ENCODE results near the gene ANGPTL2. TPM values are rescaled to one million over a fixed set of nuclear protein-coding genes. Genes with fewer than 3 reads are reported as not detected.

ANGPTL2 gene
- total and polyA plus RNA-seq, 2 of the 4 experiments (the other 2 are of a cell fraction), result 9.5 to 25.1 TPM

DNA sequence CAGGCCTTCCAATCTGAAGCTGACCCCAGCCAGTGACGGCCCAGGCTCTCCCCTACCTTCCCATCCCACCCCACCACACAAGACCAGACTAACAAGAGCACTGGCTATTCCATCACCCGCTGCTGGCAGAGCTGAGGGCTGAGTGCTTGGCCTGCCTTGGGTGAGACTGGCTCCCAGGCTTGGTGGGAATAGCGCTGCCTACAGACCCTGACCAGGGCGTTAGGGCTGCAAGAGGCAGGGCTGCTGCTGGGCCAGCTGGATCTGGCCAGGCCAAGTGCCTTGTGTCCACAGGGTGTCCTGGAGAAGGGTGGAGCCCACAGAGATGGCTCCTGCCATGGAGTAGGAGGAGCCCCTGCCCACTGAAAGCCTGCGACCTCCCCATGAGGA, 31.6 kb upstream of the ANGPTL2 start:
- H3K4me2 ChIP-seq (ENCODE audit: low read depth, low read length), result no peak overlapping the region
- H2AK9ac ChIP-seq (replicated peaks; ENCODE audit: low read depth, low read length, poor library complexity), result no peak overlapping the region
- H3K56ac ChIP-seq (ENCODE audit: extremely low read depth, insufficient read depth, low read length), result no peak overlapping the region
- no peak overlapping the region for H4K5ac ChIP-seq (ENCODE audit: low read depth, low read length)
- H3K79me1 ChIP-seq (ENCODE audit: low read depth in 1 of 2, low read length in 2 of 2), result no peaks in the 10 kb centered on the region
- no peak overlapping the region for H3K18ac ChIP-seq (ENCODE audit: low read depth, low read length)
- no peak overlapping the region for H3K27ac ChIP-seq (ENCODE audit: insufficient read depth, low read length)
- H2AFZ ChIP-seq (replicated peaks; ENCODE audit: low read length, poor library complexity), result no peak overlapping the region
- no peak overlapping the region for H3K23ac ChIP-seq (ENCODE audit: low read depth, low read length)
- peaks cover 7% of the 10 kb centered on the region for H3K9me1 ChIP-seq (ENCODE audit: insufficient read depth, low read length)
- H3K9me3 ChIP-seq (ENCODE audit: control insufficient read depth, insufficient read depth, low read length), result no peaks in the 10 kb centered on the region
- 87% methylated on average over 3 of the region's 5 CpGs; no CpG with 5 or more reads in 1 of the 2 experiments for WGBS, 2 experiments (ENCODE audit: extremely low coverage in 2 of 2, insufficient read length in 1 of 2)
- H3K4me3 ChIP-seq (ENCODE audit: insufficient read depth, low read depth, low read length), result no peak overlapping the region
- H2BK15ac ChIP-seq (ENCODE audit: low read depth, low read length), result no peak overlapping the region
- dilution Hi-C loops (cut with HindIII; ENCODE audit: low sequenced_read_pairs, unreplicated experiment), result no loop called here
- in situ Hi-C loops (cut with MboI; ENCODE audit: low sequenced_read_pairs), result no loop called here
- H4K8ac ChIP-seq (ENCODE audit: low read depth in 2 of 2, low read length in 2 of 2), result no peak overlapping the region
- no peak overlapping the region for H4K91ac ChIP-seq (ENCODE audit: insufficient read depth, low read depth, low read length)
- no peak overlapping the region for H2AK5ac ChIP-seq (ENCODE audit: low read depth, low read length)
- no peaks in the 10 kb centered on the region for H3K27me3 ChIP-seq (ENCODE audit: control insufficient read depth, insufficient read depth, low read length)
- H3K36me3 ChIP-seq (ENCODE audit: control insufficient read depth, insufficient read depth, low read length), result no peaks in the 10 kb centered on the region
- H3K4me1 ChIP-seq (ENCODE audit: control insufficient read depth, insufficient read depth, low read length), result peaks cover 3% of the 10 kb centered on the region
- no peak overlapping the region for H2BK120ac ChIP-seq (ENCODE audit: low read depth, low read length)
- no peak overlapping the region for H3K9ac ChIP-seq (ENCODE audit: low read depth, low read length)
- BruUV-seq (replicated peaks), result no TSS peak
- H2BK5ac ChIP-seq (ENCODE audit: low read depth, low read length, poor library complexity, severe bottlenecking), result no peak overlapping the region
- ATAC-seq (ENCODE audit: low read depth) (no peak), DNase-seq (no peak)
- no peaks in the 10 kb centered on the region for H4K20me1 ChIP-seq (ENCODE audit: insufficient read depth, low read length)
- ChIA-PET POLR2A (ENCODE audit: unreplicated experiment) (no interaction called here), CTCF (no interaction called here)
- intact Hi-C loops (cut with micrococcal nuclease), result no loop called here
- TF ChIP-seq FOS (IDR thresholded peaks at IDR 0.05; ENCODE audit: low read depth, low read length) (no peak), CEBPB (IDR thresholded peaks at IDR 0.05; ENCODE audit: low read depth, low read length) (no peak), NFE2L2 (IDR thresholded peaks at IDR 0.05; ENCODE audit: low read depth, low read length) (no peak), BHLHE40 (IDR thresholded peaks at IDR 0.05; ENCODE audit: low read depth, low read length) (no peak), MAFK (IDR thresholded peaks at IDR 0.05; ENCODE audit: low read depth, low read length) (no peak), MAZ (IDR thresholded peaks at IDR 0.05; ENCODE audit: borderline replicate concordance, low read depth, low read length) (no peak), RCOR1 (IDR thresholded peaks at IDR 0.05; ENCODE audit: insufficient replicate concordance, low read length) (no peak), RFX5 (IDR thresholded peaks at IDR 0.05; ENCODE audit: low read depth, low read length) (no peak), POLR2A (IDR thresholded peaks at IDR 0.05; ENCODE audit: low read depth, low read length) (no peak), SMC3 (IDR thresholded peaks at IDR 0.05; ENCODE audit: low read depth, low read length) (no peak), RAD21 (IDR thresholded peaks at IDR 0.05; ENCODE audit: low read length) (no peak), MXI1 (IDR thresholded peaks at IDR 0.05; ENCODE audit: borderline replicate concordance, low read depth, low read length) (no peak), CHD1 (IDR thresholded peaks at IDR 0.05; ENCODE audit: low read depth, low read length) (no peak)
- TF ChIP-seq, protein P1, sequence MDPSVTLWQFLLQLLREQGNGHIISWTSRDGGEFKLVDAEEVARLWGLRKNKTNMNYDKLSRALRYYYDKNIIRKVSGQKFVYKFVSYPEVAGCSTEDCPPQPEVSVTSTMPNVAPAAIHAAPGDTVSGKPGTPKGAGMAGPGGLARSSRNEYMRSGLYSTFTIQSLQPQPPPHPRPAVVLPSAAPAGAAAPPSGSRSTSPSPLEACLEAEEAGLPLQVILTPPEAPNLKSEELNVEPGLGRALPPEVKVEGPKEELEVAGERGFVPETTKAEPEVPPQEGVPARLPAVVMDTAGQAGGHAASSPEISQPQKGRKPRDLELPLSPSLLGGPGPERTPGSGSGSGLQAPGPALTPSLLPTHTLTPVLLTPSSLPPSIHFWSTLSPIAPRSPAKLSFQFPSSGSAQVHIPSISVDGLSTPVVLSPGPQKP (IDR thresholded peaks at IDR 0.05; ENCODE audit: borderline replicate concordance, low read depth, low read length), result no peak
- TF ChIP-seq, protein P2, sequence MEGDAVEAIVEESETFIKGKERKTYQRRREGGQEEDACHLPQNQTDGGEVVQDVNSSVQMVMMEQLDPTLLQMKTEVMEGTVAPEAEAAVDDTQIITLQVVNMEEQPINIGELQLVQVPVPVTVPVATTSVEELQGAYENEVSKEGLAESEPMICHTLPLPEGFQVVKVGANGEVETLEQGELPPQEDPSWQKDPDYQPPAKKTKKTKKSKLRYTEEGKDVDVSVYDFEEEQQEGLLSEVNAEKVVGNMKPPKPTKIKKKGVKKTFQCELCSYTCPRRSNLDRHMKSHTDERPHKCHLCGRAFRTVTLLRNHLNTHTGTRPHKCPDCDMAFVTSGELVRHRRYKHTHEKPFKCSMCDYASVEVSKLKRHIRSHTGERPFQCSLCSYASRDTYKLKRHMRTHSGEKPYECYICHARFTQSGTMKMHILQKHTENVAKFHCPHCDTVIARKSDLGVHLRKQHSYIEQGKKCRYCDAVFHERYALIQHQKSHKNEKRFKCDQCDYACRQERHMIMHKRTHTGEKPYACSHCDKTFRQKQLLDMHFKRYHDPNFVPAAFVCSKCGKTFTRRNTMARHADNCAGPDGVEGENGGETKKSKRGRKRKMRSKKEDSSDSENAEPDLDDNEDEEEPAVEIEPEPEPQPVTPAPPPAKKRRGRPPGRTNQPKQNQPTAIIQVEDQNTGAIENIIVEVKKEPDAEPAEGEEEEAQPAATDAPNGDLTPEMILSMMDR (conservative IDR thresholded peaks at IDR 0.05; ENCODE audit: low read depth, low read length), result no peak
- TF ChIP-seq, protein P3, sequence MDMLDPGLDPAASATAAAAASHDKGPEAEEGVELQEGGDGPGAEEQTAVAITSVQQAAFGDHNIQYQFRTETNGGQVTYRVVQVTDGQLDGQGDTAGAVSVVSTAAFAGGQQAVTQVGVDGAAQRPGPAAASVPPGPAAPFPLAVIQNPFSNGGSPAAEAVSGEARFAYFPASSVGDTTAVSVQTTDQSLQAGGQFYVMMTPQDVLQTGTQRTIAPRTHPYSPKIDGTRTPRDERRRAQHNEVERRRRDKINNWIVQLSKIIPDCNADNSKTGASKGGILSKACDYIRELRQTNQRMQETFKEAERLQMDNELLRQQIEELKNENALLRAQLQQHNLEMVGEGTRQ (IDR thresholded peaks at IDR 0.05; ENCODE audit: low read depth, low read length), result no peak
- H2BK20ac ChIP-seq (ENCODE audit: low read depth, low read length), result no peak overlapping the region
- no peak overlapping the region for H3K14ac ChIP-seq (replicated peaks; ENCODE audit: low read depth, low read length)
- H3K4ac ChIP-seq (ENCODE audit: low read depth, low read length), result no peak overlapping the region
